Osteoblast (primary cell): ENCODE results near the gene MID2. TPM values are rescaled to one million over a fixed set of nuclear protein-coding genes. Genes with fewer than 3 reads are reported as not detected.
"Not testable (repeated sequence)": the region's sequence is repeated elsewhere in the genome, so short reads cannot be mapped to it uniquely, and the experiment has no call there.

Experiments
- DNase-seq: peaks from one replicate; pipeline ENCODE4 v3.0.0; 2011; ENCODE audit warnings: low spot score, mixed read lengths; ENCODE audit not compliant: insufficient read length; ENCODE audit errors: missing footprints
- H2AFZ ChIP-seq: 2 replicates; pipeline ENCODE4 v1.6.0; 2011; ENCODE audit warnings: mild to moderate bottlenecking, low read length
- H3K27ac ChIP-seq: 2 replicates; pipeline ENCODE4 v1.5.1; 2011; ENCODE audit warnings: mild to moderate bottlenecking, low read depth, low read length, moderate library complexity
- H3K27me3 ChIP-seq: 2 replicates; pipeline ENCODE4 v1.6.0; 2012; ENCODE audit warnings: mild to moderate bottlenecking, control low read depth, inconsistent platforms, low read length, moderate library complexity; ENCODE audit not compliant: insufficient read depth
- H3K36me3 ChIP-seq: 2 replicates; pipeline ENCODE4 v1.5.1; 2011; ENCODE audit warnings: mild to moderate bottlenecking, low read length, control low read depth, moderate library complexity; ENCODE audit not compliant: insufficient read depth
- H3K4me1 ChIP-seq: 2 replicates; pipeline ENCODE4 v1.5.1; 2011; ENCODE audit warnings: mild to moderate bottlenecking, low read length, control low read depth, moderate library complexity; ENCODE audit not compliant: insufficient read depth
- H3K4me2 ChIP-seq: 2 replicates; pipeline ENCODE4 v1.6.0; 2011; ENCODE audit warnings: mild to moderate bottlenecking, low read length; ENCODE audit not compliant: insufficient read depth
- H3K4me3 ChIP-seq: fragments of 200-600 bp; sonication (generic); 3 replicates; pipeline ENCODE4 v1.5.1; 2012; ENCODE audit warnings: mild to moderate bottlenecking, low read length, inconsistent platforms; ENCODE audit not compliant: insufficient read depth
- H3K79me2 ChIP-seq: 2 replicates; pipeline ENCODE4 v1.6.0; 2012; ENCODE audit warnings: mild to moderate bottlenecking, low read length, control low read depth, inconsistent platforms; ENCODE audit not compliant: insufficient read depth
- H3K9me3 ChIP-seq: 2 replicates; pipeline ENCODE4 v1.5.1; 2011; ENCODE audit warnings: low read depth, low read length, control low read depth
- H4K20me1 ChIP-seq: 2 replicates; pipeline ENCODE4 v1.6.0; 2012; ENCODE audit warnings: mild to moderate bottlenecking, low read length, control low read depth; ENCODE audit not compliant: insufficient read depth
- CTCF ChIP-seq: IDR thresholded peaks from 2 replicates; pipeline ENCODE4 v1.5.1; 2011; ENCODE audit warnings: mild to moderate bottlenecking, low read depth, low read length, moderate library complexity; ENCODE audit errors: extremely low read depth
- total RNA-seq: library from RNA; depleted of rRNA; stranded (reverse); fragments of >200 nt; gene quantifications from 2 replicates; pipeline ENCODE4 v1.2.3, GENCODE V29; 2012

The MID2 gene
- total RNA-seq, 1 donor, result 19.9 TPM

GRCh38 chrX:107851215-107851614 is 25.5 kb downstream of the MID2 start:
- H2AFZ ChIP-seq, result no peak overlapping the region
- H3K27ac ChIP-seq, result no peak overlapping the region
- H3K4me2 ChIP-seq, result no peak overlapping the region
- H4K20me1 ChIP-seq, result peaks cover 3% of the 10 kb centered on the region
- DNase-seq, result no peak
- H3K27me3 ChIP-seq, result peaks cover 8% of the 10 kb centered on the region
- H3K79me2 ChIP-seq, result no peaks in the 10 kb centered on the region
- H3K36me3 ChIP-seq, result no peaks in the 10 kb centered on the region
- no peaks in the 10 kb centered on the region for H3K9me3 ChIP-seq
- H3K4me3 ChIP-seq, result no peak overlapping the region
- H3K4me1 ChIP-seq, result peaks cover 3% of the 10 kb centered on the region
- TF ChIP-seq CTCF, result no peak

DNA sequence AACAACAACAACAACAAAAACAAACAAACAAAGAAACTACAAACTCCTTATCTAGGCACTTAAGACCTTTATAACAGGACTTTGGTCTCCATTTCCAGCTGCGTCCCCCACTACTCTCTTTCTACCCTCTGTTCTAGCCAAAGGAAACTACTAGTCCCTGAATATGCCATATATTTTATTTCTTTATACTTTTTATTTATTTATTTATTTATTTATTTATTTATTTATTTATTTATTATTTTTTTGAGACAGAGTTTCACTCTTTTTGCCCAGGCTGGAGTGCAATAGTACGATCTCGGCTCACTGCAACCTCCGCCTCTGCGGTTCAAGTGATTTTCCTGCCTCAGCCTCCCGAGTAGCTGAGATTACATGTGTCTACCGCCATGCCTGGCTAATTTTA is 26.0 kb downstream of the MID2 start:
- not testable (repeated sequence) for H3K4me2 ChIP-seq, H2AFZ ChIP-seq, H3K4me1 ChIP-seq, H3K27me3 ChIP-seq, H3K79me2 ChIP-seq, H3K9me3 ChIP-seq, H3K36me3 ChIP-seq, DNase-seq, H4K20me1 ChIP-seq, H3K27ac ChIP-seq, H3K4me3 ChIP-seq

DNA sequence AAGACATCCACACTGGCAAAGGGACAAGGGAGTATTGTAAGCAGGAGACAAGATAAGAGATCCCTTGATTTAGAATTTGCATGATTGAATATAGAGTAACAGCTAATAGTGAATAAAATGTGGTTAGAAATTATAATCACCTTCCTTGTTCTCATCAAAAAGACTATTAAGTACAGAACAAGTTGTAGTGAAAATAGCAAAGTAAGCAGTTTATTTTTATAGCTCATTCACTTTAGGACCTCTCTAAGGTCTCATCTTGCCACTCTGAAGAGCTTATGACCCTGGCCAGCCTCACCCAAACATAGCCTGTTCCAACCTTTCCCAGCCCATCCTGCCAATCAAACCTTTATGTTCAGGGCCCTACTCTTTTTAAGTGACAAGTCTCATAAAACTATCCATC is 30.6 kb downstream of the MID2 start:
- Histone ChIP-seq H3K9me3 (no peaks in the 10 kb centered on the region), H3K79me2 (no peaks in the 10 kb centered on the region), H3K4me2 (no peak overlapping the region), H3K4me3 (no peak overlapping the region), H3K27ac (no peak overlapping the region), H3K27me3 (peaks cover 10% of the 10 kb centered on the region), H3K4me1 (peaks cover 1% of the 10 kb centered on the region), H2AFZ (no peak overlapping the region), H3K36me3 (no peaks in the 10 kb centered on the region), H4K20me1 (peaks cover 2% of the 10 kb centered on the region)
- no peak for DNase-seq
- TF ChIP-seq CTCF, result no peak

GRCh38 chrX:107857041-107857440 is 31.4 kb downstream of the MID2 start:
- DNase-seq, H3K4me3 ChIP-seq, H3K36me3 ChIP-seq, H2AFZ ChIP-seq, H3K27ac ChIP-seq, H3K9me3 ChIP-seq, H3K4me2 ChIP-seq, H4K20me1 ChIP-seq, H3K4me1 ChIP-seq, H3K79me2 ChIP-seq: not testable (repeated sequence)
- H3K27me3 ChIP-seq, result peaks cover 13% of the 10 kb centered on the region

GRCh38 chrX:107857837-107858236 is 32.2 kb downstream of the MID2 start:
- no peaks in the 10 kb centered on the region for H3K79me2 ChIP-seq
- H3K4me1 ChIP-seq, result no peaks in the 10 kb centered on the region
- peaks cover 13% of the 10 kb centered on the region for H3K27me3 ChIP-seq
- H2AFZ ChIP-seq, result no peak overlapping the region
- no peaks in the 10 kb centered on the region for H4K20me1 ChIP-seq
- H3K4me3 ChIP-seq, result no peak overlapping the region
- no peaks in the 10 kb centered on the region for H3K9me3 ChIP-seq
- no peak for DNase-seq
- TF ChIP-seq CTCF, result no peak
- no peak overlapping the region for H3K4me2 ChIP-seq
- H3K36me3 ChIP-seq, result no peaks in the 10 kb centered on the region
- H3K27ac ChIP-seq, result no peak overlapping the region
